DND-41 (cell line): ENCODE data around the gene PGAM1.

Source experiments
- CTCF ChIP-seq: IDR thresholded peaks from 2 replicates; pipeline ENCODE4 v1.5.1; 2012; ENCODE audit warnings: borderline replicate concordance, low read length, moderate library complexity, mild to moderate bottlenecking; ENCODE audit not compliant: poor library complexity, severe bottlenecking; ENCODE audit errors: extremely low read depth
- EZH2 ChIP-seq: IDR thresholded peaks from 3 replicates; pipeline ENCODE4 v1.6.1; 2012; ENCODE audit warnings: borderline replicate concordance, low read depth, mild to moderate bottlenecking, moderate library complexity, low read length, inconsistent platforms; ENCODE audit not compliant: severe bottlenecking

- no peak for TF ChIP-seq EZH2
- no peak for TF ChIP-seq CTCF
Measured at GRCh38 chr10:97384641-97385040, 41.4 kb upstream of the PGAM1 start.
